H9 (cell line): Measurements from ENCODE around the gene PRKAG2. TPM values are rescaled to one million over a fixed set of nuclear protein-coding genes. Genes with fewer than 3 reads are reported as not detected.

ENCODE experiments used
- DNase-seq: peaks from one replicate; pipeline ENCODE4 v3.0.0-alpha.2; 2017
- H2AFZ ChIP-seq: one replicate; pipeline ENCODE4 v1.6.1; 2013; ENCODE audit warnings: mild to moderate bottlenecking, low read length, control low read depth, moderate library complexity
- H2AK5ac ChIP-seq: 2 replicates; pipeline ENCODE4 v1.6.1; 2013; ENCODE audit warnings: low read length, control low read depth, mixed read lengths; ENCODE audit not compliant: insufficient read length
- H2BK120ac ChIP-seq: one replicate; pipeline ENCODE4 v1.6.1; 2013; ENCODE audit warnings: low read depth, mild to moderate bottlenecking, low read length, control low read depth, inconsistent platforms; ENCODE audit not compliant: poor library complexity, severe bottlenecking
- H2BK12ac ChIP-seq: 2 replicates; pipeline ENCODE4 v1.6.1; 2013; ENCODE audit warnings: low read length, control low read depth, mixed read lengths, low read depth; ENCODE audit not compliant: insufficient read length
- H2BK15ac ChIP-seq: 2 replicates; pipeline ENCODE4 v1.6.1; 2013; ENCODE audit warnings: low read depth, low read length, control low read depth
- H2BK20ac ChIP-seq: one replicate; pipeline ENCODE4 v1.6.1; 2013; ENCODE audit warnings: low read depth, mild to moderate bottlenecking, low read length, control low read depth, inconsistent platforms; ENCODE audit not compliant: poor library complexity, severe bottlenecking
- H2BK5ac ChIP-seq: 2 replicates; pipeline ENCODE4 v1.6.1; 2013; ENCODE audit warnings: low read length, control low read depth, mixed read lengths; ENCODE audit not compliant: insufficient read length
- H3K14ac ChIP-seq: 2 replicates; pipeline ENCODE4 v1.6.1; 2013; ENCODE audit warnings: low read length, control low read depth; ENCODE audit not compliant: insufficient read depth
- H3K18ac ChIP-seq: 2 replicates; pipeline ENCODE4 v1.6.1; 2013; ENCODE audit warnings: low read depth, mild to moderate bottlenecking, mixed read lengths, low read length, control low read depth; ENCODE audit not compliant: insufficient read length
- H3K23ac ChIP-seq: 2 replicates; pipeline ENCODE4 v1.6.1; 2013; ENCODE audit warnings: low read length, control low read depth, mixed read lengths, low read depth; ENCODE audit not compliant: insufficient read length
- H3K23me2 ChIP-seq: 2 replicates; pipeline ENCODE4 v1.6.1; 2013; ENCODE audit warnings: low read depth, mild to moderate bottlenecking, mixed read lengths, low read length, control low read depth; ENCODE audit not compliant: insufficient read length, poor library complexity, severe bottlenecking
- H3K27ac ChIP-seq: 2 replicates; pipeline ENCODE4 v1.5.1; 2013; ENCODE audit warnings: low read length, control low read depth, mixed read lengths, low read depth; ENCODE audit not compliant: insufficient read length
- H3K27me3 ChIP-seq: 2 replicates; pipeline ENCODE4 v1.6.1; 2013; ENCODE audit warnings: low read length, control low read depth, inconsistent platforms; ENCODE audit not compliant: insufficient read depth
- H3K4ac ChIP-seq: 2 replicates; pipeline ENCODE4 v1.6.1; 2013; ENCODE audit warnings: low read depth, mild to moderate bottlenecking, control low read depth, inconsistent platforms, low read length, moderate library complexity
- H3K4me1 ChIP-seq: 2 replicates; pipeline ENCODE4 v1.6.1; 2013; ENCODE audit warnings: low read length, control low read depth, inconsistent platforms; ENCODE audit not compliant: insufficient read depth
- H3K4me2 ChIP-seq: 2 replicates; pipeline ENCODE4 v1.6.1; 2013; ENCODE audit warnings: low read length, control low read depth, mixed read lengths; ENCODE audit not compliant: insufficient read length, insufficient read depth
- H3K56ac ChIP-seq: 2 replicates; pipeline ENCODE4 v1.6.1; 2013; ENCODE audit warnings: low read depth, mild to moderate bottlenecking, mixed read lengths, low read length, control low read depth; ENCODE audit not compliant: insufficient read length
- H3K79me1 ChIP-seq: 2 replicates; pipeline ENCODE4 v1.6.1; 2013; ENCODE audit warnings: low read depth, mild to moderate bottlenecking, moderate library complexity, low read length, control low read depth, inconsistent platforms; ENCODE audit not compliant: insufficient read depth, poor library complexity, severe bottlenecking
- H3K79me2 ChIP-seq: 2 replicates; pipeline ENCODE4 v1.6.1; 2013; ENCODE audit warnings: low read length, control low read depth, inconsistent platforms; ENCODE audit not compliant: insufficient read depth
- H3K9ac ChIP-seq: 2 replicates; pipeline ENCODE4 v1.6.1; 2013; ENCODE audit warnings: low read length, control low read depth, mixed read lengths; ENCODE audit not compliant: insufficient read length; ENCODE audit errors: extremely low read depth
- H3K9me3 ChIP-seq: one replicate; pipeline ENCODE4 v1.6.1; 2013; ENCODE audit warnings: low read depth, low read length, inconsistent platforms; ENCODE audit not compliant: control insufficient read depth
- H3T11ph ChIP-seq: one replicate; pipeline ENCODE4 v1.6.1; 2013; ENCODE audit warnings: mild to moderate bottlenecking, low read length, control low read depth, inconsistent platforms
- H4K20me1 ChIP-seq: one replicate; pipeline ENCODE4 v1.6.1; 2013; ENCODE audit not compliant: control insufficient read depth, insufficient read length, insufficient read depth
- H4K5ac ChIP-seq: 2 replicates; pipeline ENCODE4 v1.6.1; 2013; ENCODE audit warnings: low read depth, mild to moderate bottlenecking, mixed read lengths, low read length, control low read depth; ENCODE audit not compliant: insufficient read length
- H4K8ac ChIP-seq: replicated peaks from 2 replicates; pipeline ENCODE4 v1.6.1; 2013; ENCODE audit warnings: low read length, control low read depth, mixed read lengths, low read depth; ENCODE audit not compliant: insufficient read length
- H4K91ac ChIP-seq: 2 replicates; pipeline ENCODE4 v1.6.1; 2013; ENCODE audit warnings: low read depth, mild to moderate bottlenecking, moderate library complexity, mixed read lengths, low read length, control low read depth; ENCODE audit not compliant: insufficient read length
- H3K27ac Mint-ChIP-seq, 3 experiments: 2 replicates in 2 of 3; 3 replicates in 1 of 3; pipeline ENCODE4 v1.8.0; 2020 to 2021; ENCODE audit warnings: mixed read lengths in 3 of 3, mild to moderate bottlenecking in 1 of 3, moderate library complexity in 1 of 3
- H3K27me3 Mint-ChIP-seq: 2 replicates; pipeline ENCODE4 v1.8.0; 2021; ENCODE audit warnings: low read depth, mild to moderate bottlenecking, moderate library complexity, mixed read lengths
- H3K36me3 Mint-ChIP-seq, 3 experiments: 2 replicates in 2 of 3; 3 replicates in 1 of 3; pipeline ENCODE4 v1.8.0; 2020 to 2021; ENCODE audit warnings: low read depth in 3 of 3, mixed read lengths in 3 of 3; ENCODE audit not compliant: insufficient read depth in 1 of 3
- H3K4me1 Mint-ChIP-seq, 2 experiments: 2 replicates each; pipeline ENCODE4 v1.8.0; 2020; ENCODE audit warnings: mixed read lengths in 2 of 2
- H3K4me3 Mint-ChIP-seq, 2 experiments: 2 replicates in 1 of 2; 3 replicates in 1 of 2; pipeline ENCODE4 v1.8.0; 2020 to 2021; ENCODE audit warnings: mild to moderate bottlenecking in 2 of 2, mixed read lengths in 2 of 2, moderate library complexity in 1 of 2
- H3K9me3 Mint-ChIP-seq, 2 experiments: 2 replicates in 1 of 2; 3 replicates in 1 of 2; pipeline ENCODE4 v1.8.0; 2020; ENCODE audit warnings: mild to moderate bottlenecking in 2 of 2, mixed read lengths in 2 of 2, moderate library complexity in 1 of 2
- CTCF ChIP-seq: fragments of 200-600 bp; sonication (generic); conservative IDR thresholded peaks from 3 replicates; pipeline ENCODE4 v1.8.0; 2021; ENCODE audit warnings: antibody characterized with exemption, mild to moderate bottlenecking
- WGBS: extraction: QIAGEN DNeasy Blood & Tissue Kit; methylation state at CpG from one replicate; pipeline ENCODE4 v1.1.7; 2013; ENCODE audit warnings: missing lambda C conversion rate, low lambda C conversion rate, mixed read lengths; ENCODE audit not compliant: insufficient read length; ENCODE audit errors: extremely low coverage; 5-methylcytosine and 5-hydroxymethylcytosine counted together
- total RNA-seq: library from RNA; stranded (reverse); gene quantifications from 2 replicates; pipeline ENCODE4 v1.2.1, GENCODE V29; 2021

The PRKAG2 gene
- total RNA-seq, 1 experiment from 2014 or later = 11.8 TPM

- H2BK20ac ChIP-seq = no peak overlapping the region
- Mint-ChIP-seq H3K4me3 (no peak overlapping the region), H3K27ac (no peak overlapping the region), H3K36me3 (no peaks in the 10 kb centered on the region), H3K4me1 (peaks cover 8% of the 10 kb centered on the region in 2 experiments), H3K27me3 (peaks cover 60% of the 10 kb centered on the region), H3K9me3 (no peaks in the 10 kb centered on the region)
- no peak overlapping the region for H3K56ac ChIP-seq
- no peak overlapping the region for H2BK120ac ChIP-seq
- H3K27me3 ChIP-seq = peaks cover 2% of the 10 kb centered on the region; the same call in 1 of the 2 replicates
- no peaks in the 10 kb centered on the region for H4K20me1 ChIP-seq
- DNase-seq = no peak
- H2AFZ ChIP-seq = no peak overlapping the region
- no peak overlapping the region for H3K4me2 ChIP-seq
- H2BK12ac ChIP-seq = no peak overlapping the region
- H3K4ac ChIP-seq = no peak overlapping the region
- no peak overlapping the region for H2BK15ac ChIP-seq
- no peak overlapping the region for H4K8ac ChIP-seq
- H3K18ac ChIP-seq = no peak overlapping the region
- H3K79me1 ChIP-seq = no peaks in the 10 kb centered on the region
- TF ChIP-seq CTCF = no peak
- H3K9me3 ChIP-seq = no peaks in the 10 kb centered on the region
- H3K9ac ChIP-seq = no peak overlapping the region
- no peak overlapping the region for H3K27ac ChIP-seq
- no peaks in the 10 kb centered on the region for H3K23me2 ChIP-seq
- no peak overlapping the region for H2BK5ac ChIP-seq
- no peak overlapping the region for H3T11ph ChIP-seq
- H3K4me1 ChIP-seq = no peaks in the 10 kb centered on the region
- H2AK5ac ChIP-seq = no peak overlapping the region
- no peak overlapping the region for H4K91ac ChIP-seq
- no CpG with 5 or more reads among the region's 8 CpGs for WGBS
- no peak overlapping the region for H3K23ac ChIP-seq
- H3K79me2 ChIP-seq = no peaks in the 10 kb centered on the region
- no peak overlapping the region for H3K14ac ChIP-seq
- H4K5ac ChIP-seq = no peak overlapping the region
Measured at GRCh38 chr7:151708610-151709009, 168.3 kb downstream of the PRKAG2 start.
